B cell (primary cell): ENCODE measurements around the gene BACH2.

Experiments
- CTCF ChIP-seq: fragments of 200-600 bp; IDR thresholded peaks from one replicate; pipeline ENCODE4 v1.8.0; 2022; ENCODE audit warnings: antibody characterized with exemption, mild to moderate bottlenecking
- EZH2 ChIP-seq: IDR thresholded peaks from 2 replicates; pipeline ENCODE4 v1.6.1; 2012; ENCODE audit warnings: borderline replicate concordance, low read depth, mild to moderate bottlenecking, moderate library complexity, low read length; ENCODE audit not compliant: insufficient read depth, poor library complexity, severe bottlenecking

GRCh38 chr6:89888138-89888514 lies 408.5 kb downstream of the BACH2 start:
- TF ChIP-seq CTCF (no peak), EZH2 (no peak)
